Caco-2 (cell line): Measurements from ENCODE around the gene IFTAP. TPM values are rescaled to one million over a fixed set of nuclear protein-coding genes. Genes with fewer than 3 reads are reported as not detected.

Experiments
- BruUV-seq: library from RNA; stranded (reverse); fragments of 400-500 nt; replicated peaks from 2 replicates; lab custom pipeline; 2021; lab: Mats Ljungman, UMichigan
- CTCF ChIA-PET: fragments of 300-600 bp; sonication (Branson Sonifier 250); formaldehyde crosslinking; loops from one replicate; lab custom pipeline; 2022; ENCODE audit warnings: antibody characterized with exemption; lab: Charles Lee
- POLR2A ChIA-PET: fragments of 300-600 bp; sonication (Branson Sonifier 250); formaldehyde crosslinking; loops from one replicate; lab custom pipeline; 2022; ENCODE audit warnings: antibody characterized with exemption; lab: Charles Lee
- DNase-seq, 2 experiments: peaks; one replicate each; pipeline versions ENCODE4 v3.0.0 to v3.0.0-alpha.2; 2020 to 2022
- H3K27me3 ChIP-seq: replicated peaks from 2 replicates; pipeline ENCODE4 v1.6.0; 2011; ENCODE audit warnings: low read length; ENCODE audit not compliant: control insufficient read depth, insufficient read depth
- H3K36me3 ChIP-seq: 2 replicates; pipeline ENCODE4 v1.5.1; 2011; ENCODE audit warnings: low read length; ENCODE audit not compliant: control insufficient read depth, insufficient read depth
- H3K4me1 ChIP-seq: fragments of 250-450 bp; sonication (Bioruptor Pico); 2 replicates; pipeline ENCODE4 v1.5.1; 2020; ENCODE audit warnings: mild to moderate bottlenecking
- H3K4me3 ChIP-seq: 2 replicates; pipeline ENCODE4 v1.5.1; 2011; ENCODE audit warnings: low read depth, mild to moderate bottlenecking, control low read depth, low read length
- H3K9me3 ChIP-seq: fragments of 250-450 bp; sonication (Bioruptor Pico); 2 replicates; pipeline ENCODE4 v1.5.1; 2020; ENCODE audit warnings: mild to moderate bottlenecking, moderate library complexity
- H3K27ac Mint-ChIP-seq: one replicate; pipeline ENCODE4 v1.8.0; 2022; ENCODE audit warnings: mixed read lengths; ENCODE audit not compliant: unreplicated experiment
- H3K27me3 Mint-ChIP-seq: one replicate; pipeline ENCODE4 v1.8.0; 2022; ENCODE audit warnings: mixed read lengths; ENCODE audit not compliant: insufficient read depth, unreplicated experiment
- H3K36me3 Mint-ChIP-seq: one replicate; pipeline ENCODE4 v1.8.0; 2022; ENCODE audit warnings: mild to moderate bottlenecking, mixed read lengths; ENCODE audit not compliant: insufficient read depth, unreplicated experiment
- H3K4me1 Mint-ChIP-seq: one replicate; pipeline ENCODE4 v1.8.0; 2022; ENCODE audit warnings: low read depth, mixed read lengths; ENCODE audit not compliant: unreplicated experiment
- H3K4me3 Mint-ChIP-seq: one replicate; pipeline ENCODE4 v1.8.0; 2022; ENCODE audit warnings: mild to moderate bottlenecking, moderate library complexity, mixed read lengths; ENCODE audit not compliant: unreplicated experiment
- H3K9me3 Mint-ChIP-seq: one replicate; pipeline ENCODE4 v1.8.0; 2022; ENCODE audit warnings: mixed read lengths; ENCODE audit not compliant: unreplicated experiment
- intact Hi-C: fragments of 100-400 bp; cut with micrococcal nuclease; formaldehyde crosslinking; loops from one replicate; pipeline ENCODE4 v1.10.0; 2022; ENCODE audit not compliant: unreplicated experiment
- total RNA-seq: library from RNA; stranded (reverse); gene quantifications from 2 replicates; pipeline ENCODE4 v1.2.3, GENCODE V29; 2022
- TF ChIP-seq, protein P1 (sequence below), 2 experiments: fragments of 200-600 bp in 1 of 2; IDR thresholded peaks; 1 replicate in 1 of 2; 2 replicates in 1 of 2; pipeline versions ENCODE4 v1.5.1 to v1.8.0; 2011 to 2022; ENCODE audit warnings: antibody characterized with exemption in 1 of 2, control low read depth in 1 of 2, inconsistent platforms in 1 of 2, low read depth in 1 of 2, low read length in 1 of 2, mild to moderate bottlenecking in 1 of 2, moderate library complexity in 1 of 2; ENCODE audit not compliant: insufficient read depth in 1 of 2, severe bottlenecking in 1 of 2, unreplicated experiment in 1 of 2

The IFTAP gene
- total RNA-seq, 1 experiment from 2014 or later: 10.4 TPM

DNA sequence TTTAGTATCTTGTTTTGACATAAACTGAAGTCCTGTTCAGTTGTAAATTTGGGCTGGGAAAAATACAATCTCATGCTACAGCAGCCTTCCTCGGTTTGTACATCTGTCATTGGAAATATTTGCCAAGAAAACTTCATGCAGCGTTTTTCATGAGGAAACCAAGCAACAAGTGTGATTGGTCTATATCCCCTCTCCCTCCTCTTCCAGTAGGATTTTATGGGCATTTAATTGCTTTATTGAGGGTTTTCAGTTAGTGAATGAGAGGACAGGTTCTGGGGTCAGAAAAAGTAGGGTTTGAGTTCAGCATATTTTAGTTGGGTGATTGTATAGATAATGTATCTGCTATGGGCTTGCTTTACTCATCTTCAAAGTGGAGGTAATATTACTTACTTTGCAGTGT is 93.8 kb downstream of the IFTAP start:
- ChIA-PET CTCF (no interaction called here), POLR2A (no interaction called here)
- DNase-seq: no peak
- H3K9me3 ChIP-seq: no peaks in the 10 kb centered on the region
- Mint-ChIP-seq H3K27ac (no peak overlapping the region), H3K36me3 (no peaks in the 10 kb centered on the region), H3K4me3 (no peak overlapping the region), H3K27me3 (peaks cover 8% of the 10 kb centered on the region), H3K4me1 (no peaks in the 10 kb centered on the region), H3K9me3 (no peaks in the 10 kb centered on the region)
- no peak overlapping the region for H3K4me3 ChIP-seq
- H3K4me1 ChIP-seq: no peaks in the 10 kb centered on the region
- intact Hi-C loops: loop anchor here (5.0 kb wide), 1 partner anchor 126 kb away; no protein-coding TSS in a partner anchor
- no peaks in the 10 kb centered on the region; the same call in 1 of the 2 replicates for H3K27me3 ChIP-seq
- BruUV-seq: no TSS peak
- H3K36me3 ChIP-seq: no peaks in the 10 kb centered on the region
- TF ChIP-seq, protein P1, sequence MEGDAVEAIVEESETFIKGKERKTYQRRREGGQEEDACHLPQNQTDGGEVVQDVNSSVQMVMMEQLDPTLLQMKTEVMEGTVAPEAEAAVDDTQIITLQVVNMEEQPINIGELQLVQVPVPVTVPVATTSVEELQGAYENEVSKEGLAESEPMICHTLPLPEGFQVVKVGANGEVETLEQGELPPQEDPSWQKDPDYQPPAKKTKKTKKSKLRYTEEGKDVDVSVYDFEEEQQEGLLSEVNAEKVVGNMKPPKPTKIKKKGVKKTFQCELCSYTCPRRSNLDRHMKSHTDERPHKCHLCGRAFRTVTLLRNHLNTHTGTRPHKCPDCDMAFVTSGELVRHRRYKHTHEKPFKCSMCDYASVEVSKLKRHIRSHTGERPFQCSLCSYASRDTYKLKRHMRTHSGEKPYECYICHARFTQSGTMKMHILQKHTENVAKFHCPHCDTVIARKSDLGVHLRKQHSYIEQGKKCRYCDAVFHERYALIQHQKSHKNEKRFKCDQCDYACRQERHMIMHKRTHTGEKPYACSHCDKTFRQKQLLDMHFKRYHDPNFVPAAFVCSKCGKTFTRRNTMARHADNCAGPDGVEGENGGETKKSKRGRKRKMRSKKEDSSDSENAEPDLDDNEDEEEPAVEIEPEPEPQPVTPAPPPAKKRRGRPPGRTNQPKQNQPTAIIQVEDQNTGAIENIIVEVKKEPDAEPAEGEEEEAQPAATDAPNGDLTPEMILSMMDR (IDR thresholded peaks at IDR 0.05; ENCODE audit: insufficient read depth in 1 of 2, low read depth in 1 of 2, low read length in 1 of 2, severe bottlenecking in 1 of 2, unreplicated experiment in 1 of 2): no peak

DNA sequence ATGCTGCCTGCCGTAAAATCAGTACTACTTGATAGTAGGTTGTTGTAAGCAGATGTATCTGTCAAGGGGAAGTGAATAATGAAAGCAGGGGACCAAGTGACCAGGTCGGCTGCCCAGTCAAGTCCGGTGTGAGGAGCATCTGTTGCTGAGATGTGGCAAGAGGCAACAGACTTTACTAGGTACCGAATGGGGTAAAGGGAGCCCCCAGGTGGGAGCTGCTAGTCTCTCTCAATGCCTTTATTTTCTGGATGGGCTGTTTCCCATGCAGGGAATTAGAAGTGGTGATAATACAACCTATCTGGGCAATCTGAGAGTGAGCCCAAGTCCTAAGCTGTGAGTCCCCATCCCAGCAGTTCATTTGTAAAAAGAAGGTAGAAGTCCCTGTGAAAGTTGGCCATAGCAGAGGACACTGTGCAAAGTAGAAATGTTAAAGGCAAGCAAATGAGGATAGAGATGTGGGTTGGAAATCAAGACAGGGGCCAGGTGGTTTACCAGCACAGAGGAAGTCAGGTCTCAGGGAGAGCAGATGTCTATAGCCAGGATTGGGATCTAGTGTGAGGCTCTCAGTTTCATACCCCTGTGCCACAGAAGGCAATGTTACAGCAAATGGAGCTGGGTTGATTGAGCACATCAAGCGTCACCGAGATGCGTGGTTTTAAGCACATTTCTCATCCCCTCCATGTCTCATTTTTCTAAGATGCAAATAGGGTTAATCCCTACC is 94.4 kb downstream of the IFTAP start:
- H3K27ac Mint-ChIP-seq: no peak overlapping the region

DNA sequence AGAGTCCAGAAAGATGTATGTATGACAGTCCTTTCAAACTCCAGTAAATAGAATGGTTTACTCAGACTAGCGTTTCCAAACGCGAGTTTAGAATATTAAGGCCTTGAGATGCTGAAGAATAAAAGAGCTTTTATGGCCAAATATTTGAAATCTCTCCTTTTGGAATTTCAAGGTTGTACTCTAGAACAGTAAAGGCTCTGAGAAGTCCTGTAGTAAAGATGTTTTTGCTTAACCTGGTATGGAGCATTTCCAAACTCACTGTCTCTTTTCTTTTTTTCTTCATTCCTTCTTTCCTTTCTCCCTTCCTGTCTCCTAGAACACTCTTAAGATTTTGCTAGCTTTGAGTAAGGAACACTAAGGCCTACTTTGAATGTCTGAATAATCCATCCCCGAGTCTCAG is 95.1 kb downstream of the IFTAP start:
- no peaks in the 10 kb centered on the region for H3K4me1 Mint-ChIP-seq
- Histone ChIP-seq H3K4me3 (no peak overlapping the region), H3K4me1 (no peaks in the 10 kb centered on the region), H3K9me3 (no peaks in the 10 kb centered on the region), H3K36me3 (no peaks in the 10 kb centered on the region), H3K27me3 (no peaks in the 10 kb centered on the region; the same call in 1 of the 2 replicates)
- ChIA-PET POLR2A (no interaction called here), CTCF (interaction anchor here (0.5 kb wide), 1 partner anchor 501 kb away, joined by 3 read pairs; no protein-coding TSS in a partner anchor)
- H3K27me3 Mint-ChIP-seq: peaks cover 8% of the 10 kb centered on the region
- H3K4me3 Mint-ChIP-seq: no peak overlapping the region
- no peaks in the 10 kb centered on the region for H3K9me3 Mint-ChIP-seq
- BruUV-seq: no TSS peak
- TF ChIP-seq, protein P1 (IDR thresholded peaks at IDR 0.05; ENCODE audit: insufficient read depth in 1 of 2, low read depth in 1 of 2, low read length in 1 of 2, severe bottlenecking in 1 of 2, unreplicated experiment in 1 of 2): no peak
- intact Hi-C loops: loop anchor here (5.0 kb wide), 1 partner anchor 127 kb away; no protein-coding TSS in a partner anchor
- H3K27ac Mint-ChIP-seq: no peak overlapping the region
- no peaks in the 10 kb centered on the region for H3K36me3 Mint-ChIP-seq
- no peak for DNase-seq

More for the DNA sequence above, 94.4 kb downstream of the IFTAP start:
- intact Hi-C loops: loop anchor here (5.0 kb wide), 1 partner anchor 126 kb away; no protein-coding TSS in a partner anchor
- H3K4me1 ChIP-seq: no peaks in the 10 kb centered on the region
- H3K36me3 Mint-ChIP-seq: no peaks in the 10 kb centered on the region
- H3K4me3 ChIP-seq: no peak overlapping the region
- no TSS peak for BruUV-seq
- ChIA-PET CTCF (interaction anchor here (0.5 kb wide), 1 partner anchor 500 kb away, joined by 3 read pairs; no protein-coding TSS in a partner anchor), POLR2A (no interaction called here)
- no peaks in the 10 kb centered on the region for H3K36me3 ChIP-seq
- H3K9me3 ChIP-seq: no peaks in the 10 kb centered on the region
- H3K27me3 ChIP-seq: no peaks in the 10 kb centered on the region; the same call in 1 of the 2 replicates
- TF ChIP-seq, protein P1 (IDR thresholded peaks at IDR 0.05; ENCODE audit: insufficient read depth in 1 of 2, low read depth in 1 of 2, low read length in 1 of 2, severe bottlenecking in 1 of 2, unreplicated experiment in 1 of 2): no peak
- H3K27me3 Mint-ChIP-seq: peaks cover 8% of the 10 kb centered on the region
- H3K4me3 Mint-ChIP-seq: no peak overlapping the region
- no peaks in the 10 kb centered on the region for H3K4me1 Mint-ChIP-seq
- no peaks in the 10 kb centered on the region for H3K9me3 Mint-ChIP-seq
- DNase-seq: no peak
